Heart right ventricle (tissue), 16 donors: Measurements from ENCODE around the gene TAB2. TPM values are rescaled to one million over a fixed set of nuclear protein-coding genes. Genes with fewer than 3 reads are reported as not detected.

Experiments
- ATAC-seq, 8 donors: fragments of 200-7000 bp; cut with Tn5 transposase; one replicate each; pipeline ENCODE4 v1.9.1; 2020; ENCODE audit warnings: mild to moderate bottlenecking in 8 of 8, moderate library complexity in 8 of 8, moderate number of reproducible peaks in 1 of 8
- DNase-seq, 2 donors: peaks; one replicate each; pipeline ENCODE4 v3.0.0-alpha.2; 2020
- H3K27ac ChIP-seq, 10 donors: fragments of 200-600 bp; sonication (generic) in 2 of 10; one replicate each; pipeline versions ENCODE4 v1.5.0 to v1.8.0; 2020 to 2022; ENCODE audit warnings: mild to moderate bottlenecking in 3 of 10
- H3K27me3 ChIP-seq, 7 donors: fragments of 200-600 bp; one replicate each; pipeline ENCODE4 v1.8.0; 2021 to 2022; ENCODE audit warnings: mild to moderate bottlenecking in 2 of 7
- H3K36me3 ChIP-seq, 9 donors: fragments of 200-600 bp; sonication (generic) in 1 of 9; one replicate each; pipeline versions ENCODE4 v1.5.0 to v1.8.0; 2020 to 2022; ENCODE audit warnings: mild to moderate bottlenecking in 2 of 9
- H3K4me1 ChIP-seq, 9 donors: fragments of 200-600 bp; sonication (generic) in 1 of 9; one replicate each; pipeline versions ENCODE4 v1.5.0 to v1.8.0; 2020 to 2022; ENCODE audit warnings: mild to moderate bottlenecking in 4 of 9
- H3K4me3 ChIP-seq, 10 donors: fragments of 200-600 bp; sonication (generic) in 2 of 10; one replicate each; pipeline versions ENCODE4 v1.5.0 to v1.8.0; 2020 to 2022; ENCODE audit warnings: mild to moderate bottlenecking in 7 of 10, moderate library complexity in 2 of 10
- H3K9me3 ChIP-seq, 11 donors: fragments of 200-600 bp in 10 of 11; sonication (generic) in 2 of 11; one replicate each; pipeline versions ENCODE4 v1.5.0 to v1.8.0; 2013 to 2022; ENCODE audit warnings: mild to moderate bottlenecking in 2 of 11, control low read depth in 1 of 11, moderate library complexity in 1 of 11
- CTCF ChIP-seq, 9 donors: fragments of 200-600 bp; sonication (generic) in 2 of 9; IDR thresholded peaks; one replicate each; pipeline versions ENCODE4 v1.5.0 to v1.8.0; 2021 to 2022; ENCODE audit warnings: antibody characterized with exemption in 9 of 9, mild to moderate bottlenecking in 5 of 9, moderate library complexity in 1 of 9
- WGBS, 2 donors: extraction: QIAGEN DNeasy Blood & Tissue Kit; methylation state at CpG; one replicate each; pipeline ENCODE4 v1.1.7; 2013; ENCODE audit warnings: inconsistent platforms in 1 of 2; 5-methylcytosine and 5-hydroxymethylcytosine counted together
- intact Hi-C, 10 donors: fragments of 100-400 bp; cut with DNase I; formaldehyde crosslinking; loops; one replicate each; pipeline versions ENCODE4 v1.11.1 to v1.14.2; 2022
- polyA plus RNA-seq, 2 donors: library from polyadenylated mRNA; stranded (reverse); fragments of 200-250 nt; gene quantifications; one replicate each; pipeline ENCODE4 v1.2.3, GENCODE V29; 2013
- total RNA-seq, 10 donors: library from RNA; stranded (reverse); fragmentation: NEBNext Ultra II Directional in 3 of 10; extraction: Animal tissue kit (Norgen Biotek cat#: 25700) in 3 of 10; gene quantifications; one replicate each; pipeline versions ENCODE4 v1.2.1 to v1.2.4, GENCODE V29; 2021 to 2023
- donor health status: Arrhythmogenic right ventricular cardiomyopathy.
- donor health status: ischemic (EF 13 %, LVEDD 7.1; RV severe dilation, severe dysfunction).
- donor health status: healthy with polysubstance abuse.
- donor health status: DM: no; HTN: yes; CAD: no.
- donor health status: DM: no; HTN: no; CAD: no.
- donor health status: ischemic (EF 25% LVEDD 6.9; RV normal size, moderate dysfunction).
- donor health status: ischemic (EF 25% LVEDD 5.7; RV mildly dilated, moderate dysfunction).
- donor health status: healthy.
- donor health status: DM: yes; HTN: yes; CAD: no.
- donor health status: Ischemic cardiomyopathy.
- donor health status: ischemic (EF 35%, LVEDD 5.7; RV mildly dilated, moderate dysfunction).
- donor health status: nonischemic (EF 11% LVEDD 7.7; RV severe dilation, severe dysfunction).
- donor health status: DM: yes; HTN: yes; CAD: no.
- donor health status: PGD.
- donor health status: ischemic (EF 29% LVEDD 5.4; RV normal size, mild dysfunction).
- donor health status: nonischemic (EF 23%, LVEDD 6.1; RV moderate dilation, normal function).

Gene TAB2
- total and polyA plus RNA-seq, 12 donors = 13.6 to 72.5 (median 54.3) TPM

GRCh38 chr6:149357726-149358538 is 40.4 kb downstream of the TAB2 start:
- peaks cover 0 to 22% (median 6%) of the 10 kb centered on the region in 9 donors for H3K4me1 ChIP-seq
- no peak overlapping the region for H3K27ac ChIP-seq
- no peak for ATAC-seq
- 94 to 96% methylated on average over 17 of the region's 17 CpGs for WGBS, 2 donors
- H3K9me3 ChIP-seq = peaks cover 0 to 6% (median 0%) of the 10 kb centered on the region in 11 donors
- no peak for TF ChIP-seq CTCF (IDR thresholded peaks at IDR 0.05)
- intact Hi-C loops = no loop called here
- H3K4me3 ChIP-seq = no peak overlapping the region
- DNase-seq = no peak
- H3K36me3 ChIP-seq = no peaks in the 10 kb centered on the region
- no peaks in the 10 kb centered on the region for H3K27me3 ChIP-seq

GRCh38 chr6:149359440-149359839 is 41.9 kb downstream of the TAB2 start:
- Histone ChIP-seq H3K9me3 (peaks cover 0 to 6% (median 0%) of the 10 kb centered on the region in 11 donors), H3K36me3 (no peaks in the 10 kb centered on the region), H3K4me3 (no peak overlapping the region), H3K27me3 (no peaks in the 10 kb centered on the region), H3K4me1 (peaks cover 0 to 37% (median 15%) of the 10 kb centered on the region in 9 donors), H3K27ac (no peak overlapping the region)
- ATAC-seq = no peak
- TF ChIP-seq CTCF (IDR thresholded peaks at IDR 0.05) = no peak
- intact Hi-C loops = no loop called here
- no peak for DNase-seq

GRCh38 chr6:149360536-149360935 is 43.0 kb downstream of the TAB2 start:
- WGBS, 2 donors = 98 to 100% methylated on average over 3 of the region's 3 CpGs
- H3K4me3 ChIP-seq = no peak overlapping the region
- no peaks in the 10 kb centered on the region for H3K36me3 ChIP-seq
- H3K9me3 ChIP-seq = peaks cover 0 to 6% (median 0%) of the 10 kb centered on the region in 11 donors
- H3K27me3 ChIP-seq = no peaks in the 10 kb centered on the region
- TF ChIP-seq CTCF (IDR thresholded peaks at IDR 0.05) = no peak
- no peak for ATAC-seq
- no peak overlapping the region for H3K27ac ChIP-seq
- intact Hi-C loops = no loop called here
- DNase-seq = no peak
- peaks cover 0 to 46% (median 26%) of the 10 kb centered on the region in 9 donors for H3K4me1 ChIP-seq

GRCh38 chr6:149362289-149362688 is 44.8 kb downstream of the TAB2 start:
- H3K36me3 ChIP-seq = no peaks in the 10 kb centered on the region
- intact Hi-C loops = no loop called here
- no peak for DNase-seq
- 94 to 97% methylated on average over 5 of the region's 5 CpGs for WGBS, 2 donors
- no peak overlapping the region for H3K27ac ChIP-seq
- peaks cover 0 to 6% (median 0%) of the 10 kb centered on the region in 11 donors for H3K9me3 ChIP-seq
- no peak for ATAC-seq
- no peak overlapping the region for H3K4me3 ChIP-seq
- H3K4me1 ChIP-seq = peaks cover 0 to 56% (median 40%) of the 10 kb centered on the region in 9 donors
- no peaks in the 10 kb centered on the region for H3K27me3 ChIP-seq
- no peak for TF ChIP-seq CTCF (IDR thresholded peaks at IDR 0.05)
